ENCODE results near the gene ARID4A.

Gene ARID4A

DNA sequence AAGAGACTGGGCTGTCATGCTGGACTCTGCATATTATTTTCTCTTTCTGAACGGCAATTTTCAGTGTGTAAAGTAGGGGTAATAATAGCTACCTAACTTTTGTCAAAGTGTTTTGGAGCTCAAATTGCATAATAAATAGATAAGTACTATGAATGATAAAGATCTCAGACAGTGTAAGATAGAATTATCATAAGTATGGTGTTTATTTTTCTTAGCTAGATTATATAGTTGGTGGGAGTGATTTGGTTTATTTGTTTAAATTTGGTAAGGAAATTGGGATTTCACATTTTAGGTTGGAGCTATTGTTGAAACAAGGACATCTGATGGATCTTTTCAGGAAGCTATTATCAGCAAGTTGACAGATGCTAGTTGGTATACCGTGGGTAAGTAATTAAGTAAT is 7.4 kb downstream of the ARID4A start:
- TF ChIP-seq CREB5 (CRISPR knock-in tag; IDR thresholded peaks at IDR 0.05; ENCODE audit: low read depth) (no peak), ZNF565 (CRISPR knock-in tag; conservative IDR thresholded peaks at IDR 0.05; ENCODE audit: low read depth) (no peak), ESRRG (CRISPR knock-in tag; IDR thresholded peaks at IDR 0.05) (no peak), ISL1 (CRISPR knock-in tag; IDR thresholded peaks at IDR 0.05) (no peak), ZFP3 (CRISPR knock-in tag; IDR thresholded peaks at IDR 0.05) (no peak), TOX (CRISPR knock-in tag; IDR thresholded peaks at IDR 0.05; ENCODE audit: borderline replicate concordance) (no peak), BACH2 (CRISPR knock-in tag; IDR thresholded peaks at IDR 0.05; ENCODE audit: borderline replicate concordance) (no peak), ZC3H10 (CRISPR knock-in tag; IDR thresholded peaks at IDR 0.05) (no peak), POU6F1 (CRISPR knock-in tag; IDR thresholded peaks at IDR 0.05; ENCODE audit: borderline replicate concordance, low read depth) (no peak), ZFP30 (CRISPR knock-in tag; IDR thresholded peaks at IDR 0.05) (no peak), TCF4 (CRISPR knock-in tag; IDR thresholded peaks at IDR 0.05; ENCODE audit: borderline replicate concordance) (no peak), ZNF8 (CRISPR knock-in tag; IDR thresholded peaks at IDR 0.05) (no peak), GLIS3 (CRISPR knock-in tag; IDR thresholded peaks at IDR 0.05) (no peak), RARB (CRISPR knock-in tag; IDR thresholded peaks at IDR 0.05) (no peak)
- TF ChIP-seq, protein P1, sequence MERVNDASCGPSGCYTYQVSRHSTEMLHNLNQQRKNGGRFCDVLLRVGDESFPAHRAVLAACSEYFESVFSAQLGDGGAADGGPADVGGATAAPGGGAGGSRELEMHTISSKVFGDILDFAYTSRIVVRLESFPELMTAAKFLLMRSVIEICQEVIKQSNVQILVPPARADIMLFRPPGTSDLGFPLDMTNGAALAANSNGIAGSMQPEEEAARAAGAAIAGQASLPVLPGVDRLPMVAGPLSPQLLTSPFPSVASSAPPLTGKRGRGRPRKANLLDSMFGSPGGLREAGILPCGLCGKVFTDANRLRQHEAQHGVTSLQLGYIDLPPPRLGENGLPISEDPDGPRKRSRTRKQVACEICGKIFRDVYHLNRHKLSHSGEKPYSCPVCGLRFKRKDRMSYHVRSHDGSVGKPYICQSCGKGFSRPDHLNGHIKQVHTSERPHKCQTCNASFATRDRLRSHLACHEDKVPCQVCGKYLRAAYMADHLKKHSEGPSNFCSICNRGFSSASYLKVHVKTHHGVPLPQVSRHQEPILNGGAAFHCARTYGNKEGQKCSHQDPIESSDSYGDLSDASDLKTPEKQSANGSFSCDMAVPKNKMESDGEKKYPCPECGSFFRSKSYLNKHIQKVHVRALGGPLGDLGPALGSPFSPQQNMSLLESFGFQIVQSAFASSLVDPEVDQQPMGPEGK (CRISPR knock-in tag; IDR thresholded peaks at IDR 0.05; ENCODE audit: borderline replicate concordance), result no peak
- TF ChIP-seq, protein P2, sequence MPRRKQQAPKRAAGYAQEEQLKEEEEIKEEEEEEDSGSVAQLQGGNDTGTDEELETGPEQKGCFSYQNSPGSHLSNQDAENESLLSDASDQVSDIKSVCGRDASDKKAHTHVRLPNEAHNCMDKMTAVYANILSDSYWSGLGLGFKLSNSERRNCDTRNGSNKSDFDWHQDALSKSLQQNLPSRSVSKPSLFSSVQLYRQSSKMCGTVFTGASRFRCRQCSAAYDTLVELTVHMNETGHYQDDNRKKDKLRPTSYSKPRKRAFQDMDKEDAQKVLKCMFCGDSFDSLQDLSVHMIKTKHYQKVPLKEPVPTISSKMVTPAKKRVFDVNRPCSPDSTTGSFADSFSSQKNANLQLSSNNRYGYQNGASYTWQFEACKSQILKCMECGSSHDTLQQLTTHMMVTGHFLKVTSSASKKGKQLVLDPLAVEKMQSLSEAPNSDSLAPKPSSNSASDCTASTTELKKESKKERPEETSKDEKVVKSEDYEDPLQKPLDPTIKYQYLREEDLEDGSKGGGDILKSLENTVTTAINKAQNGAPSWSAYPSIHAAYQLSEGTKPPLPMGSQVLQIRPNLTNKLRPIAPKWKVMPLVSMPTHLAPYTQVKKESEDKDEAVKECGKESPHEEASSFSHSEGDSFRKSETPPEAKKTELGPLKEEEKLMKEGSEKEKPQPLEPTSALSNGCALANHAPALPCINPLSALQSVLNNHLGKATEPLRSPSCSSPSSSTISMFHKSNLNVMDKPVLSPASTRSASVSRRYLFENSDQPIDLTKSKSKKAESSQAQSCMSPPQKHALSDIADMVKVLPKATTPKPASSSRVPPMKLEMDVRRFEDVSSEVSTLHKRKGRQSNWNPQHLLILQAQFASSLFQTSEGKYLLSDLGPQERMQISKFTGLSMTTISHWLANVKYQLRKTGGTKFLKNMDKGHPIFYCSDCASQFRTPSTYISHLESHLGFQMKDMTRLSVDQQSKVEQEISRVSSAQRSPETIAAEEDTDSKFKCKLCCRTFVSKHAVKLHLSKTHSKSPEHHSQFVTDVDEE (CRISPR knock-in tag; IDR thresholded peaks at IDR 0.05), result no peak
- TF ChIP-seq, protein P3, sequence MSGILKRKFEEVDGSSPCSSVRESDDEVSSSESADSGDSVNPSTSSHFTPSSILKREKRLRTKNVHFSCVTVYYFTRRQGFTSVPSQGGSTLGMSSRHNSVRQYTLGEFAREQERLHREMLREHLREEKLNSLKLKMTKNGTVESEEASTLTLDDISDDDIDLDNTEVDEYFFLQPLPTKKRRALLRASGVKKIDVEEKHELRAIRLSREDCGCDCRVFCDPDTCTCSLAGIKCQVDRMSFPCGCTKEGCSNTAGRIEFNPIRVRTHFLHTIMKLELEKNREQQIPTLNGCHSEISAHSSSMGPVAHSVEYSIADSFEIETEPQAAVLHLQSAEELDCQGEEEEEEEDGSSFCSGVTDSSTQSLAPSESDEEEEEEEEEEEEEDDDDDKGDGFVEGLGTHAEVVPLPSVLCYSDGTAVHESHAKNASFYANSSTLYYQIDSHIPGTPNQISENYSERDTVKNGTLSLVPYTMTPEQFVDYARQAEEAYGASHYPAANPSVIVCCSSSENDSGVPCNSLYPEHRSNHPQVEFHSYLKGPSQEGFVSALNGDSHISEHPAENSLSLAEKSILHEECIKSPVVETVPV (CRISPR knock-in tag; IDR thresholded peaks at IDR 0.05), result no peak
- ATAC-seq, result no peak

DNA sequence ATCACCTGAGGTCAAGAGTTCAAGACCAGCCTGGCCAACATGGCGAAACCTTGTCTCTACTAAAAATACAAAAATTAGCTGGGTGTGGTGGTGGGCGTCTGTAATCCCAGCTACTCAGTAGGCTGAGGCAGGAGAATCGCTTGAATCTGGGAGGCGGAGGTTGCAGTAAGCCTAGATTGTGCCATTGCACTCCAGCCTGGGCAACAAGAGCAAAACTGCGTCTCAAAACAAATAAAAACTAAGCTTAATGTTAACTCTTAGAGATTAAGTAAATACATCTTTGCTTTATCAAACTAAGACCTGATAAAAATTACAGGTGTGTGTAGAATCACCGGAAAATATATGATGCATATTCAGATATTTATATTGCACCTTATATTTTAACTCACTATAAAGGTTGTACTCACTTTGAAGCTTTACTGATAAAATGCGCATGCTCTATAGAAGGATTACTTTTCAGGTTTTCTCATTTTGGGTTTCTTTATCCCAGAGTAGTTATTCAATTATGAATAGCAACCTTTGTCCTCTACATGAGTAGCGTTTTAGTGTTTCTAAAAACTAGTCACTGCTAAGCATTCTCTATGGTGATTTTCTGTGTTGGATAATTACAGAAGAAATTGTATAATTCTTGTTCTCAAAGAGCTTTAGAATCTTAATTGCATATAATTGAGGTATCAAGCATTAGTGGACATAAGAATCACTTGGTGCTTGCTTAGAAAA is 9.4 kb downstream of the ARID4A start:
- TF ChIP-seq PPARA (CRISPR knock-in tag; IDR thresholded peaks at IDR 0.05; ENCODE audit: borderline replicate concordance), result no peak
- no peak for TF ChIP-seq OSR1 (CRISPR knock-in tag; IDR thresholded peaks at IDR 0.05)
- TF ChIP-seq ZFP30 (CRISPR knock-in tag; IDR thresholded peaks at IDR 0.05), result no peak
- no peak for TF ChIP-seq ISL1 (CRISPR knock-in tag; IDR thresholded peaks at IDR 0.05)
- TF ChIP-seq RARB (CRISPR knock-in tag; IDR thresholded peaks at IDR 0.05), result no peak
- TF ChIP-seq TCF4 (CRISPR knock-in tag; IDR thresholded peaks at IDR 0.05; ENCODE audit: borderline replicate concordance), result no peak
- no peak for TF ChIP-seq ZNF565 (CRISPR knock-in tag; conservative IDR thresholded peaks at IDR 0.05; ENCODE audit: low read depth)
- TF ChIP-seq GLIS3 (CRISPR knock-in tag; IDR thresholded peaks at IDR 0.05), result no peak
- TF ChIP-seq, protein P3 (CRISPR knock-in tag; IDR thresholded peaks at IDR 0.05), result no peak
- no peak for TF ChIP-seq ZFP3 (CRISPR knock-in tag; IDR thresholded peaks at IDR 0.05)
- TF ChIP-seq, protein P2 (CRISPR knock-in tag; IDR thresholded peaks at IDR 0.05), result no peak
- TF ChIP-seq BACH2 (CRISPR knock-in tag; IDR thresholded peaks at IDR 0.05; ENCODE audit: borderline replicate concordance), result no peak
- no peak for TF ChIP-seq CSDC2 (CRISPR knock-in tag; IDR thresholded peaks at IDR 0.05)
- TF ChIP-seq CREB5 (CRISPR knock-in tag; IDR thresholded peaks at IDR 0.05; ENCODE audit: low read depth), result no peak
- TF ChIP-seq TOX (CRISPR knock-in tag; IDR thresholded peaks at IDR 0.05; ENCODE audit: borderline replicate concordance), result no peak
- no peak for TF ChIP-seq ARNTL (CRISPR knock-in tag; IDR thresholded peaks at IDR 0.05; ENCODE audit: borderline replicate concordance, low read depth)
- TF ChIP-seq ZC3H10 (CRISPR knock-in tag; IDR thresholded peaks at IDR 0.05), result no peak
- no peak for TF ChIP-seq ZNF70 (CRISPR knock-in tag; IDR thresholded peaks at IDR 0.05)
- no peak for TF ChIP-seq SNAI2 (CRISPR knock-in tag; IDR thresholded peaks at IDR 0.05)
- no peak for TF ChIP-seq ESRRG (CRISPR knock-in tag; IDR thresholded peaks at IDR 0.05)
- ATAC-seq, result no peak
